Activated B cell treated with CpG ODN at 0.5 μM for 24 hours (primary cell): Measurements from ENCODE around the gene KIF5A. TPM values are rescaled to one million over a fixed set of nuclear protein-coding genes. Genes with fewer than 3 reads are reported as not detected.

ENCODE experiments used
- ATAC-seq: fragments of 200-7000 bp; cut with Tn5 transposase; one replicate; pipeline ENCODE4 v1.10.0; 2021; ENCODE audit warnings: low read depth, mild to moderate bottlenecking, moderate library complexity
- CTCF ChIA-PET: fragments of 350-600 bp; sonication (Branson Sonifier 250); formaldehyde crosslinking; loops from one replicate; lab custom pipeline; 2021; ENCODE audit warnings: antibody characterized with exemption; lab: Charles Lee
- POLR2A ChIA-PET: fragments of 350-600 bp; sonication (Branson Sonifier 250); formaldehyde crosslinking; loops from one replicate; lab custom pipeline; 2021; ENCODE audit warnings: antibody characterized with exemption; lab: Charles Lee
- DNase-seq: peaks from one replicate; pipeline ENCODE4 v3.0.0; 2022
- H3K27ac Mint-ChIP-seq: one replicate; pipeline ENCODE4 v1.8.0; 2020; ENCODE audit warnings: mixed read lengths
- H3K27me3 Mint-ChIP-seq: one replicate; pipeline ENCODE4 v1.8.0; 2021; ENCODE audit warnings: mixed read lengths
- H3K36me3 Mint-ChIP-seq: one replicate; pipeline ENCODE4 v1.8.0; 2021; ENCODE audit warnings: low read depth, mixed read lengths
- H3K4me1 Mint-ChIP-seq: one replicate; pipeline ENCODE4 v1.8.0; 2021; ENCODE audit warnings: mixed read lengths
- H3K4me3 Mint-ChIP-seq: one replicate; pipeline ENCODE4 v1.8.0; 2020; ENCODE audit warnings: mild to moderate bottlenecking, mixed read lengths
- H3K9me3 Mint-ChIP-seq: one replicate; pipeline ENCODE4 v1.8.0; 2020; ENCODE audit warnings: mixed read lengths
- intact Hi-C: fragments of 100-400 bp; cut with micrococcal nuclease; formaldehyde crosslinking; loops from one replicate; pipeline ENCODE4 v1.15.1; 2024
- total RNA-seq: library from RNA; stranded (reverse); gene quantifications from 2 replicates; pipeline ENCODE4 v1.2.3, GENCODE V29; 2022
- TF ChIP-seq, protein P1 (sequence below): fragments of 200-600 bp; IDR thresholded peaks from one replicate; pipeline ENCODE4 v1.8.0; 2022; ENCODE audit warnings: antibody characterized with exemption, mild to moderate bottlenecking

Gene KIF5A
- total RNA-seq, 1 donor from 2014 or later = 0.13 TPM

DNA sequence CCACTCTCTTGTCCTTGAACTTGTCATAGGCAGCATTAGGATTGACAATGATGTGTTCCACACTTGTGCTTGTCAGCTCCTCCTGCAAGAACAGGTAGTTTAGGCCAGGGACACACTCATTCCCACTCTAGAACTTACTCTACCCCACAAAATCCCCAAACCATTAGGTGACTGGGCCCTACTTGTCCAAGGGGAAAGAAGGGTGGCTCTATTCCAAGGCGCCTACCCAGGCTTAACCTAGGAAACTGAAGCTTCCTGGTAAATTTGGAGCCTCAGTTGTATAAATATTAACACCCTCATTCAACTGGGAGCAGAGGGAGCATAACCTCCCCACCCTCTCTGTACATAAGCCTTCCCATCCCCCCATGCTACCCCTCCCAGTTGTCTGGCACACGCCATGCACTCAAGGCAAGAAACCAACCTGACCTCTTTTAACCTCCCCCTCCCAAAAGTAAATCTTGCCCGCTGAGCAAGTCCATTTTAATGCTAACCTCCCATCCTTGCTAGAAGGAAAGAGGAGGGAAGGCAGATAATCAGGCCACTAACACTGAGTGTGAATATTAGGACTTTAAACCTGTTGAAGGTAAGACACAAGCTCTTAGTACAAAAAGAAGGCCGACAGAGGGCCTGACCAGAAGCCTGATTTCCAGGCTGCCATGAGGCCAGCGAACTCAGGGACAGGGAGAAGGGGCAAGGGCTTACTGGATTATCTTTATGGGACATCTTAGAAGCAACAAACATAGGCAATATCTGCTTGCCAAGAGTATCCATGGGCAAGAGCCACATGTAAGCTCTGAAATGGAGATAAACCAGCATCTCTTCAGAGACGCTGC is 13.9 kb upstream of the KIF5A start:
- Mint-ChIP-seq H3K27me3 (no peaks in the 10 kb centered on the region), H3K4me3 (no peak overlapping the region), H3K27ac (no peak overlapping the region), H3K36me3 (peaks cover 84% of the 10 kb centered on the region), H3K4me1 (peaks cover under 1% of the 10 kb centered on the region), H3K9me3 (no peaks in the 10 kb centered on the region)
- TF ChIP-seq, protein P1, sequence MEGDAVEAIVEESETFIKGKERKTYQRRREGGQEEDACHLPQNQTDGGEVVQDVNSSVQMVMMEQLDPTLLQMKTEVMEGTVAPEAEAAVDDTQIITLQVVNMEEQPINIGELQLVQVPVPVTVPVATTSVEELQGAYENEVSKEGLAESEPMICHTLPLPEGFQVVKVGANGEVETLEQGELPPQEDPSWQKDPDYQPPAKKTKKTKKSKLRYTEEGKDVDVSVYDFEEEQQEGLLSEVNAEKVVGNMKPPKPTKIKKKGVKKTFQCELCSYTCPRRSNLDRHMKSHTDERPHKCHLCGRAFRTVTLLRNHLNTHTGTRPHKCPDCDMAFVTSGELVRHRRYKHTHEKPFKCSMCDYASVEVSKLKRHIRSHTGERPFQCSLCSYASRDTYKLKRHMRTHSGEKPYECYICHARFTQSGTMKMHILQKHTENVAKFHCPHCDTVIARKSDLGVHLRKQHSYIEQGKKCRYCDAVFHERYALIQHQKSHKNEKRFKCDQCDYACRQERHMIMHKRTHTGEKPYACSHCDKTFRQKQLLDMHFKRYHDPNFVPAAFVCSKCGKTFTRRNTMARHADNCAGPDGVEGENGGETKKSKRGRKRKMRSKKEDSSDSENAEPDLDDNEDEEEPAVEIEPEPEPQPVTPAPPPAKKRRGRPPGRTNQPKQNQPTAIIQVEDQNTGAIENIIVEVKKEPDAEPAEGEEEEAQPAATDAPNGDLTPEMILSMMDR = no peak
- intact Hi-C loops = no loop called here
- ChIA-PET CTCF (no interaction called here), POLR2A (interaction anchor here (0.7 kb wide), 1 partner anchor 31 kb away, joined by 3 read pairs; no protein-coding TSS in a partner anchor)
- DNase-seq = no peak
- ATAC-seq = no peak

DNA sequence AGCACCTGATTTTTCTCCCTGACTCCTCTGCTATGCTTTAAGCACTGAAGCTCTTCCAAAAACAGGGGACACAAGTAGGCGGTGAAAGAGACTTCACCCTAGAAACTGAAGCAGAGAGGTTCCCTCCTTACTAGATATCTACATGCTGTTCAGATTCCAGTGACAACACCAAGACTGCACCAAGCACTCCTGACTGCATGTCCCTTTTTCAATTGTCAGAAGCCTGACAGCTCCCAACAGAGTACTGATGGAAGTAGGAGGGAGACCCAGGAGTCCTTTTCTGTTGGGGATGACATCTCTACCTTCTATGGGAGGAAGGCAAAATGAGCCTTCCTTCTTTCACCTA is 13.3 kb upstream of the KIF5A start:
- TF ChIP-seq, protein P1 = no peak
- no peaks in the 10 kb centered on the region for H3K9me3 Mint-ChIP-seq
- H3K36me3 Mint-ChIP-seq = peaks cover 84% of the 10 kb centered on the region
- no peak overlapping the region for H3K27ac Mint-ChIP-seq
- POLR2A ChIA-PET = interaction anchor here (0.7 kb wide), 1 partner anchor 31 kb away, joined by 3 read pairs; no protein-coding TSS in a partner anchor
- intact Hi-C loops = no loop called here
- CTCF ChIA-PET = no interaction called here
- no peak overlapping the region for H3K4me3 Mint-ChIP-seq
- no peaks in the 10 kb centered on the region for H3K27me3 Mint-ChIP-seq
- DNase-seq = no peak
- peaks cover 4% of the 10 kb centered on the region for H3K4me1 Mint-ChIP-seq
- no peak for ATAC-seq

DNA sequence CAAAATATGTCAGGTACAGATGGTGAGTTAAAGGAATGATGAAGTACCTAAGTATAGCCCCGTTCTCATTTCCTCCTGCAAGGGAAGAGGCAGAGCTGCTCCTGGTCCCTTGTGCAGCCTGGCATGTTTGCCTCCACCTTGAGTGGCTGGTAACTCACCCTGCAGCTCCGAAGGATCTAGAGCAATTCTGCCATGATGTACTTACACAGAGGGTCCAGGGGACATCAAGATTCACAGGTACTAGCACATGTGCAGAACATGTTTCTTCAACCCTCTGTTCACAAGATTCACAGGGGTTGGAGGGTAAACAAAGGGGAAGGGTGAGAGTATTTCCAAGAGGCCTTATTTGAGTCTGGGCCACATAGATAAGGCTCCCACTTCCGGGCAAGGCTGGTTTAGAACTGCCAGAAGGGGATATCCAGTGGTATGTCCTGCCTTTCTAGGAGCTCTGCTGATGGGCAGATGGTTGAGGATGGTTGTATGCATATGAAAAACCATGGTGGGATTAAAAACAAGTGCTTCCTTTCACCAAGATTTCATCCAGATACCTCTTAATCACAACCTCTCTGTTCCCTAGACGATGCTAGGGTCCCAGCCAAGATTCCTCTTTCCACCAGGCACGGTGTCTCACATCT is 10.6 kb upstream of the KIF5A start:
- H3K36me3 Mint-ChIP-seq = peaks cover 67% of the 10 kb centered on the region

DNA sequence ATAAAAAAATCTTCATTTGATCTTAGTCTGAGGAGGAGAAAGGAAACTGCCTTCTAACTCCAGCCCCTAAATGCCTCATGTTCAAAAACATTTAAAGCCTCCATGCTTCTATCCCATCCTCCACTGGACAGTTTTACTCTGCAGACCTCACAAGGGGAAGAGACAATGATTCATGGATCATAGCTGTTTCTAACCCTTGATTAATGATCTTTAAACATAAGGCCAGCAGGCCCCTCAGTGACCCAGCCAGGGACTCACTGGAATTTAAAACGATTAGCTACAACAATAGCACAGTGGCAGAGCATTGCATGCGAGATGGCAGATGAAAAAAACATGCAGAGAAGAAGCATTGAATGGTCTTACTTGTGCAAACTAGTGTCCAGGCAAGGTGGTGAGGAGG is 8.8 kb upstream of the KIF5A start:
- peaks cover 15% of the 10 kb centered on the region for H3K4me1 Mint-ChIP-seq
- H3K4me3 Mint-ChIP-seq = no peak overlapping the region
- H3K36me3 Mint-ChIP-seq = peaks cover 58% of the 10 kb centered on the region
- POLR2A ChIA-PET = no interaction called here
- CTCF ChIA-PET = no interaction called here
- ATAC-seq (no peak), DNase-seq (no peak)
- no peak overlapping the region for H3K27ac Mint-ChIP-seq
- H3K9me3 Mint-ChIP-seq = no peaks in the 10 kb centered on the region
- no peaks in the 10 kb centered on the region for H3K27me3 Mint-ChIP-seq
- TF ChIP-seq, protein P1 = no peak
- intact Hi-C loops = no loop called here

More for the DNA sequence above, 10.6 kb upstream of the KIF5A start:
- TF ChIP-seq, protein P1 = no peak
- Mint-ChIP-seq H3K4me1 (peaks cover 8% of the 10 kb centered on the region), H3K9me3 (no peaks in the 10 kb centered on the region), H3K27me3 (no peaks in the 10 kb centered on the region), H3K4me3 (no peak overlapping the region), H3K27ac (no peak overlapping the region)
- intact Hi-C loops = no loop called here
- DNase-seq (no peak), ATAC-seq (no peak)
- ChIA-PET CTCF (no interaction called here), POLR2A (interaction anchor here (0.6 kb wide), 1 partner anchor 34 kb away, joined by 4 read pairs; no protein-coding TSS in a partner anchor)

- ChIA-PET CTCF (no interaction called here), POLR2A (no interaction called here)
- H3K27ac Mint-ChIP-seq = no peak overlapping the region
- TF ChIP-seq, protein P1 = no peak
- no peak for ATAC-seq
- H3K27me3 Mint-ChIP-seq = no peaks in the 10 kb centered on the region
- no peak for DNase-seq
- H3K4me1 Mint-ChIP-seq = peaks cover 21% of the 10 kb centered on the region
- no peak overlapping the region for H3K4me3 Mint-ChIP-seq
- intact Hi-C loops = no loop called here
- peaks cover 57% of the 10 kb centered on the region for H3K36me3 Mint-ChIP-seq
- H3K9me3 Mint-ChIP-seq = no peaks in the 10 kb centered on the region
Observed at GRCh38 chr12:57541717-57542116, 8.1 kb upstream of the KIF5A start.
